ENCODE results near the gene DCBLD1.

DNA sequence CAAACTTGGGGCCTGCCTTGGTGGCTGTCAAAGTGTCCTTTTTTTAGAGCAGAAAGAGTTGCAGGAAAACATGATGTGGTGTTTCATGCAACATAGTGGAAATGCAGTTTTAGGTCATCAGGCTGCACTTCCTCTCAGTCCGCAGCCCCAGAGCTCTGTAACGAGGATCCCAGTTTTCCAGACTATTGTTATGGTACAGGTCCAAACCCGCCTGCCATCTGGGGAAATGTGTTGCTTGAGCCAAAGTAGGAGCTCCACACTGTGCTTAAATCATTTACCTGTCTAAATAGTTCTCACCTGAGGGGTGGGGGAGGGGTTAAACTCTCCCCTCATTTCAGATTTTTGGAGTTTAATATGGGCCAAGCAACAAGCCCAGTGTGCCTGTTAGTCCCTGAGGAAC is 60.0 kb downstream of the DCBLD1 start:
- TF ChIP-seq, protein P1, sequence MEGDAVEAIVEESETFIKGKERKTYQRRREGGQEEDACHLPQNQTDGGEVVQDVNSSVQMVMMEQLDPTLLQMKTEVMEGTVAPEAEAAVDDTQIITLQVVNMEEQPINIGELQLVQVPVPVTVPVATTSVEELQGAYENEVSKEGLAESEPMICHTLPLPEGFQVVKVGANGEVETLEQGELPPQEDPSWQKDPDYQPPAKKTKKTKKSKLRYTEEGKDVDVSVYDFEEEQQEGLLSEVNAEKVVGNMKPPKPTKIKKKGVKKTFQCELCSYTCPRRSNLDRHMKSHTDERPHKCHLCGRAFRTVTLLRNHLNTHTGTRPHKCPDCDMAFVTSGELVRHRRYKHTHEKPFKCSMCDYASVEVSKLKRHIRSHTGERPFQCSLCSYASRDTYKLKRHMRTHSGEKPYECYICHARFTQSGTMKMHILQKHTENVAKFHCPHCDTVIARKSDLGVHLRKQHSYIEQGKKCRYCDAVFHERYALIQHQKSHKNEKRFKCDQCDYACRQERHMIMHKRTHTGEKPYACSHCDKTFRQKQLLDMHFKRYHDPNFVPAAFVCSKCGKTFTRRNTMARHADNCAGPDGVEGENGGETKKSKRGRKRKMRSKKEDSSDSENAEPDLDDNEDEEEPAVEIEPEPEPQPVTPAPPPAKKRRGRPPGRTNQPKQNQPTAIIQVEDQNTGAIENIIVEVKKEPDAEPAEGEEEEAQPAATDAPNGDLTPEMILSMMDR (IDR thresholded peaks at IDR 0.05; ENCODE audit: insufficient read depth, low read length, poor library complexity, severe bottlenecking): no peak
- TF ChIP-seq EZH2phosphoT487 (conservative IDR thresholded peaks at IDR 0.05; ENCODE audit: low read length): no peak
